D721Med (cell line): ENCODE measurements around the gene CORO2B.

Source experiments
- DNase-seq: peaks from one replicate; pipeline ENCODE4 v3.0.0; 2011; ENCODE audit warnings: low spot score; ENCODE audit not compliant: insufficient read length
- FAIRE-seq: peaks from 2 replicates; lab custom pipeline; 2011; peaks lifted over from hg19 to GRCh38; lab: Jason Lieb, UNC
- TF ChIP-seq, protein P1 (sequence below): IDR thresholded peaks from 2 replicates; pipeline ENCODE4 v1.5.1; 2012; ENCODE audit warnings: mild to moderate bottlenecking, control low read depth; ENCODE audit not compliant: insufficient read depth; ENCODE audit errors: missing control alignments

The CORO2B gene

DNA sequence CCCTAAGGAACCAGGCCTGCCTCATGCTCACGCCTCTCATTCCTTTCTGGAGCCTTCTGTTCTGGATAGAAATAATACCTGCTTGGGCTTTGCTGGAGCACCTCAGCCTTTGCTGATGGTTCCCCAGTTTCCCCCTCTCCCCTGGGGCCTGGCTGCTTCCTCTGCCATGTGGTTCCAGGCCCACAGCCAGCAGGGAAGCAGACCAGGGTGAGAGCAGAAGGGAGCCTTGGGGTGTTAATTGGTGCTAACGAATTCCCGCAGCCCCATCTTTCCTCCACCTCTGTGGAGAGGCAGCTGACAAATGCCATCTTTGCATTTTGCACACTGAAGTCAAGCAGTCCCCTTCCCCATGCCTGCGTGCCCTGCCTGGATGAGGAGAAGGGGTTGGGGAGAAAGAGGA, 13.1 kb upstream of the CORO2B start:
- FAIRE-seq (no peak), DNase-seq (no peak)

DNA sequence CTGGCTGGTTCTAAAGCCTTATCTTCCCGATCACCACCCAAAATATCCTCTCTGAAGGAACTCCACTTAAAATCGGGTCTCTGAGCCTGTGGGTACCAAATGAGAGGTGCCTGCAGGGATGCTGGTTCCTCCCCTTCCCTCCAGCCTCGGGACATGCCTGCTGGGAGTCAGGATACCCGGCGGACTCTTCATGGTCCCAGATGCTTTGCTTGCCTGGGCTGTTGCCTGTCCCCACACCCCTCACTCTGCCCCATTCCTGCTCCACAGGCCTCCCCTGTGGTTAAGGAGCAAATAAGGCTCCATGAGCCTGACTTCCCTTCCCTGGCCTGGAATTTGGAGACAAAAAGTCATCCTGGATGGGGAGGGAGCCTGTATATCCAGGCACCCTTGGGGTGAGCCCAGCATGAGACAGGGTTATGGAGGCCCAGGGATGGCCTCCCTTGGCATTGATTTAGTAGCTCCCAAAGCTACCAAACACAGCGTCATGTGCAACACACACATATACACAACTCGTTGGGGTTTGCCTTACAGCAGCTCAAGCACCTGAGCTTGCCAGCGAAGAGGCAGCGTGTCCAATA, 12.3 kb upstream of the CORO2B start:
- no peak for DNase-seq
- no peak for FAIRE-seq
- TF ChIP-seq, protein P1, sequence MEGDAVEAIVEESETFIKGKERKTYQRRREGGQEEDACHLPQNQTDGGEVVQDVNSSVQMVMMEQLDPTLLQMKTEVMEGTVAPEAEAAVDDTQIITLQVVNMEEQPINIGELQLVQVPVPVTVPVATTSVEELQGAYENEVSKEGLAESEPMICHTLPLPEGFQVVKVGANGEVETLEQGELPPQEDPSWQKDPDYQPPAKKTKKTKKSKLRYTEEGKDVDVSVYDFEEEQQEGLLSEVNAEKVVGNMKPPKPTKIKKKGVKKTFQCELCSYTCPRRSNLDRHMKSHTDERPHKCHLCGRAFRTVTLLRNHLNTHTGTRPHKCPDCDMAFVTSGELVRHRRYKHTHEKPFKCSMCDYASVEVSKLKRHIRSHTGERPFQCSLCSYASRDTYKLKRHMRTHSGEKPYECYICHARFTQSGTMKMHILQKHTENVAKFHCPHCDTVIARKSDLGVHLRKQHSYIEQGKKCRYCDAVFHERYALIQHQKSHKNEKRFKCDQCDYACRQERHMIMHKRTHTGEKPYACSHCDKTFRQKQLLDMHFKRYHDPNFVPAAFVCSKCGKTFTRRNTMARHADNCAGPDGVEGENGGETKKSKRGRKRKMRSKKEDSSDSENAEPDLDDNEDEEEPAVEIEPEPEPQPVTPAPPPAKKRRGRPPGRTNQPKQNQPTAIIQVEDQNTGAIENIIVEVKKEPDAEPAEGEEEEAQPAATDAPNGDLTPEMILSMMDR, result no peak

More for the DNA sequence above, 13.1 kb upstream of the CORO2B start:
- TF ChIP-seq, protein P1, result no peak

DNA sequence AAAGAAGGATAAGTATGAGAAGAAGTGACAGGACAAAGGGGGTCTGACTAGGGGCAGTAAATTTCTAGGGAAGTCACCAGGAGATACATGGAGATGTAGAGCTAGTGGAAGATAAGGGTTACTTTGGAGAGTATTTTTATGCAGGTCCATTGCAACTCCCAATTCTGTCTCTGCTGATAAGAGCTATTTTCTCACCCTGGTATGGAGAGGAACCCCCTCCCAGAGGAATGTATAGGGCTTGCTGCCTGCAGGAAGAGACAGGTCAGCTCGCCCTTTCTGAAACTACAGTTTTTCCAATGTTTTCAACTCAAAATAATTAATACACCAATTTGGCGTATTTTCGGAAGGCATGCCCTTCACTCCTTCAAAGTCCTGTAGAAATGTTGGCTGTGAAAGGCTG, 11.4 kb upstream of the CORO2B start:
- FAIRE-seq (no peak), DNase-seq (no peak)
- TF ChIP-seq, protein P1, result no peak

DNA sequence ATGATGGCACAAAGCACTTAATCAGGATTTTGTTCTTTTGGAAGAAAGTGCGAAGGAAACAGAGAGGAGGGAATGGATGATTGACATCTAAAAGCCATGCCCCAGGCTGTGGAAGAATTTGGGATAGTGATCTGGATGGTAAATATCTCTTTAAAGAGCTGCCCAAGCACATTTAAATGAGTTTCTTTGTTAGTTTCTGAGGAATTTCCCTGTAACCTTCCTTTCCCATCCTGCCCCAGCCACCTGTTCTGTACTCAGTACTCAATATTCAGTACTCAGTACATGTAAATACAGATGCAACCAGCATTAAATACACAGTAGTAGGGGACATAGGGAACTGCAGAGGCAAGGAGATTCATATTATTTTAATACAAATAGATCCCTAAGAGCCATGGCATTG, 7.8 kb upstream of the CORO2B start:
- TF ChIP-seq, protein P1, result no peak
- DNase-seq (no peak), FAIRE-seq (no peak)

DNA sequence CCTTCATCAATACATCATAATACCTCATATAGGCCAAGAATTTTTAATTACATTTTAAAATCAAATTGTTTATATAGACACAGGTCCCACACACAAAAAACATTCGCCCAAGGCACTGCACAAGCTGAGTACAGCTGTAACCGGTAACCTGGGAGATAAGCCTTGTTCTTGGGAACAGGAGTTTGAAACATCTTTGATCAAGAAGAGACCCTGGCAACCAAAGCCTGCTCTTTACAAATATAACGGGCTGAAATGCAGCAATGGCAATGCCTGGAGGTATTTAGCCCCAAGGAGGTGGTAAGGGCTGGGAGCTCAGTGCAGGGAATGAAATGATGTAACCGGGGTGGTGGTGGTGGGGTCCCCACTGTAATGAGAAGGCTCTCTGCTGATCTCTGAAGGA, 7.2 kb upstream of the CORO2B start:
- FAIRE-seq (no peak), DNase-seq (no peak)
- TF ChIP-seq, protein P1, result no peak

DNA sequence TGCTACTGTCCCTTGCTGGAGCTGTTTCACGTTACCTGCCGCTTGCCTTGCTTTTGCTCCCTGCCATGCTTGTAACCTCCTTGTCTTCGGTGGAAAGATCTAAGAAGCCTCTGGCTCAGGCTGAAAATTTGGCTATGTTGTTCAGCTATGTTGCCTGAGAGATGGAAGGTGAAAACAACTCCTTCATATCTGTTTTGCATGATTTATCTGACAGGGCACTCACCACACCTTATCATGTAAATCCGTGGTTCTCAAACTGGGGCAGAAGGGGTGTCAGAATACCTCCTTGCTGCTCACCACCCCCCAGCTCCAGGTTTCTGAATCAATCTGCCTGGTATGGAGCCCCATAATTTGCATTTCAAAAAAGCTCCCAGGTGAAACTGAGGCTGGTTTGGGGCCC, 6.5 kb upstream of the CORO2B start:
- no peak for FAIRE-seq

DNA sequence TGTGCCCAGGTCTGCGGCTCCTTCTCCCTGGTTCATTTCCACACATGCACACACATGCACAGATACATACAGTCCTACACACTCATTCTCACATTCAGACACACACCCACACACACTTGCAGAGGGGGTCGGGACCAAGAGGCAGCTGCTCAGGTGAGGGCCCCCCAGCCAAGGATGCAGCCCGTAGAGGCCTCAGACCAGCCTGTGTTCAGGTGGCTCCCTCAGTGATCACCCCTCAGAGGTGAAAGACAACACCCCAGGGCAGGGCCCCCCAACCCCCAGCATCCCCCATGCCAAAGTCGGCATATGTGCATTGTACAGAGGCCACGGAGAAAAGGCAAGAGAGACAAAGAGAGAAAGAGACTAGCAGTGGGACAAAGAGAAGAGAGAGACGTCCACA, 5.9 kb upstream of the CORO2B start:
- DNase-seq, result no peak
- TF ChIP-seq, protein P1, result no peak
- no peak for FAIRE-seq

More for the DNA sequence above, 6.5 kb upstream of the CORO2B start:
- no peak for DNase-seq
- TF ChIP-seq, protein P1, result no peak
